HFFc6 (cell line): ENCODE data around the gene TPSG1. TPM values are rescaled to one million over a fixed set of nuclear protein-coding genes. Genes with fewer than 3 reads are reported as not detected.
"Not testable (repeated sequence)": the region's sequence is repeated elsewhere in the genome, so short reads cannot be mapped to it uniquely, and the experiment has no call there.

Experiments
- DNase-seq: peaks from one replicate; pipeline ENCODE4 v3.0.0-alpha.2; 2018
- H3K27ac Mint-ChIP-seq: 2 replicates; pipeline ENCODE4 v1.8.0; 2020; ENCODE audit warnings: mild to moderate bottlenecking, mixed read lengths
- H3K27me3 Mint-ChIP-seq: 2 replicates; pipeline ENCODE4 v1.8.0; 2021; ENCODE audit warnings: mild to moderate bottlenecking, moderate library complexity, mixed read lengths; ENCODE audit not compliant: insufficient read depth
- H3K36me3 Mint-ChIP-seq: 2 replicates; pipeline ENCODE4 v1.8.0; 2021; ENCODE audit warnings: low read depth, mixed read lengths
- H3K4me1 Mint-ChIP-seq: 2 replicates; pipeline ENCODE4 v1.8.0; 2020; ENCODE audit warnings: low read depth, mixed read lengths
- H3K4me3 Mint-ChIP-seq: 2 replicates; pipeline ENCODE4 v1.8.0; 2020; ENCODE audit warnings: mild to moderate bottlenecking, moderate library complexity, mixed read lengths
- H3K9me3 Mint-ChIP-seq: 2 replicates; pipeline ENCODE4 v1.8.0; 2020; ENCODE audit warnings: mild to moderate bottlenecking, mixed read lengths
- total RNA-seq, 6 experiments: library from RNA; stranded (reverse); fragmentation: NEBNext Ultra II Directional; extraction: Animal tissue kit (Norgen Biotek cat#: 25700); gene quantifications; 2 replicates in 1 of 6; 3 replicates in 5 of 6; pipeline ENCODE4 v1.2.3, GENCODE V29; 2021
- TF ChIP-seq, protein P1 (sequence below): fragments of 200-600 bp; sonication (generic); IDR thresholded peaks from 2 replicates; pipeline ENCODE4 v1.5.0; 2021; ENCODE audit warnings: antibody characterized with exemption, mild to moderate bottlenecking

TPSG1 gene
- total RNA-seq, 6 experiments from 2014 or later = 0.23 TPM; not detected in 5

DNA sequence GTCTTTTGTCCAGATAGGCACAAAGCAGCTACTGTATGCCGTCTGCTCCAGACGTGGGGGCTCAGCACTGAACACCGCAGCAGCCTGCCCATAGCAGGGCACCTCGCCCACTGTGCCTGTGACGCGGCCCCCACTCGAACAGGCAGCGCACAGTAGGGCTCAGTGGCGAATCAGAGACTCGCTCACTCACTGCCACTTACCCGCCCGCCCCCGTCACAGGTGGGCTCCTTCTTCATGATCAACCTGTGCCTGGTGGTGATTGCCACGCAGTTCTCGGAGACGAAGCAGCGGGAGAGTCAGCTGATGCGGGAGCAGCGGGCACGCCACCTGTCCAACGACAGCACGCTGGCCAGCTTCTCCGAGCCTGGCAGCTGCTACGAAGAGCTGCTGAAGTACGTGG, 23.6 kb downstream of the TPSG1 start:
- TF ChIP-seq, protein P1, sequence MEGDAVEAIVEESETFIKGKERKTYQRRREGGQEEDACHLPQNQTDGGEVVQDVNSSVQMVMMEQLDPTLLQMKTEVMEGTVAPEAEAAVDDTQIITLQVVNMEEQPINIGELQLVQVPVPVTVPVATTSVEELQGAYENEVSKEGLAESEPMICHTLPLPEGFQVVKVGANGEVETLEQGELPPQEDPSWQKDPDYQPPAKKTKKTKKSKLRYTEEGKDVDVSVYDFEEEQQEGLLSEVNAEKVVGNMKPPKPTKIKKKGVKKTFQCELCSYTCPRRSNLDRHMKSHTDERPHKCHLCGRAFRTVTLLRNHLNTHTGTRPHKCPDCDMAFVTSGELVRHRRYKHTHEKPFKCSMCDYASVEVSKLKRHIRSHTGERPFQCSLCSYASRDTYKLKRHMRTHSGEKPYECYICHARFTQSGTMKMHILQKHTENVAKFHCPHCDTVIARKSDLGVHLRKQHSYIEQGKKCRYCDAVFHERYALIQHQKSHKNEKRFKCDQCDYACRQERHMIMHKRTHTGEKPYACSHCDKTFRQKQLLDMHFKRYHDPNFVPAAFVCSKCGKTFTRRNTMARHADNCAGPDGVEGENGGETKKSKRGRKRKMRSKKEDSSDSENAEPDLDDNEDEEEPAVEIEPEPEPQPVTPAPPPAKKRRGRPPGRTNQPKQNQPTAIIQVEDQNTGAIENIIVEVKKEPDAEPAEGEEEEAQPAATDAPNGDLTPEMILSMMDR = no peak
- no peak overlapping the region for H3K27ac Mint-ChIP-seq
- H3K36me3 Mint-ChIP-seq = 0 out of 2 replicates have a peak, but pooled peaks cover 4% of the 10 kb centered on the region
- no peak for DNase-seq
- H3K4me1 Mint-ChIP-seq = no peaks in the 10 kb centered on the region
- peaks cover 14% of the 10 kb centered on the region for H3K9me3 Mint-ChIP-seq
- H3K27me3 Mint-ChIP-seq = peaks cover 8% of the 10 kb centered on the region
- H3K4me3 Mint-ChIP-seq = no peak overlapping the region

DNA sequence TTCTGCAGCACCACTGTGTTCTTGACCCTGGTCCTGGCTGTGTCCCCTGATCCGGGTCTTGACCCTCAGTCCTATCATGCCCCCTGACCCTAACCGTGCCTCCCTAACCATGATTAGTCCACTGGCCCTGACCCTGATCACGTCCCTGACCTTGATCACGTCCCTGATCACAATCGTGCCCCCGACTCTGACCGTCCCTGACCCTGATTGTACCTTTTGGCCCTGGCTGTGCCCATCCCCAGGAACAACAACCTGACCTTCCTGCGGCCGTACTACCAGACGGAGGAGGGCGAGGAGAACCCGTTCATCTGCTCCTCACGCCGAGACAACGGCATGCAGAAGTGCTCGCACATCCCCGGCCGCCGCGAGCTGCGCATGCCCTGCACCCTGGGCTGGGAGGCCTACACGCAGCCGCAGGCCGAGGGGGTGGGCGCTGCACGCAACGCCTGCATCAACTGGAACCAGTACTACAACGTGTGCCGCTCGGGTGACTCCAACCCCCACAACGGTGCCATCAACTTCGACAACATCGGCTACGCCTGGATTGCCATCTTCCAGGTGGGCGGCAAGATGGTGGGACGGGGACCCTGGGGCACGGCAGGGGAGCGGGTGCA, 24.9 kb downstream of the TPSG1 start:
- H3K4me3 Mint-ChIP-seq = no peak overlapping the region
- H3K36me3 Mint-ChIP-seq = 0 out of 2 replicates have a peak, but pooled peaks cover 4% of the 10 kb centered on the region
- H3K9me3 Mint-ChIP-seq = peaks cover 14% of the 10 kb centered on the region
- TF ChIP-seq, protein P1 = no peak
- no peak overlapping the region; the same call in 1 of the 2 replicates for H3K27ac Mint-ChIP-seq
- DNase-seq = no peak
- H3K27me3 Mint-ChIP-seq = peaks cover 8% of the 10 kb centered on the region
- no peaks in the 10 kb centered on the region for H3K4me1 Mint-ChIP-seq

DNA sequence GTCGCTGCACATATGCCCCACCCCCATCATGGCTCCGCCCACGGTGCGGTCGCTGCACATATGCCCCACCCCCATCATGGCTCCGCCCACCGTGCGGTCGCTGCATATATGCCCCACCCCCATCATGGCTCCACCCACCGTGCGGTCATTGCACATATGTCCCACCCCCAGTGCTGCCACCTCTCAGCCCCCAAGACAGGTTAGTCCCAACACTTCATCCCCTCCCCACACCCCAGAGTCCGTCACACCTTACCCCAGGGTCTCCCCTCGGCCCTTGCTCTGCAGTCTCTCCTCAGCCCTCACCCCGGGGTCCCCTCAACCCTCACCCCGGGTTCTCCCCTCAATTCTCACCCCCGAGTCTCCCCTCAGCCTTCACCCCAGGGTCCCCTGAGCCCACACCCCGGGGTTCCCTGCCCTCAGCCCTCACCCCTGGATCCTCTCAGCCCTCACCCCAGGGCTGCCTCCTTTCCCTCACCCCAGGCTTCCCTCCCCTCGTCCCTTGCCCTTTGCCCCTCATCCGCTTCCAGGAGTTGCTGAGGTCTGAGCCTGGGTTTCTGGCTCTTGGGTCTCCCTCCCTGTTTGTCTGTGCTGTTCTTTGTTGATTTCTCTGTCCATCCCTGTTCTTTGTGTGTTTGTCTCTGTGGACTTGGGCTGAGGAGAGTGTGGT, 25.6 kb downstream of the TPSG1 start:
- no peak overlapping the region for H3K4me3 Mint-ChIP-seq
- 0 out of 2 replicates have a peak, but pooled peaks cover 4% of the 10 kb centered on the region for H3K36me3 Mint-ChIP-seq
- H3K27ac Mint-ChIP-seq = no peak overlapping the region; the same call in 1 of the 2 replicates
- H3K27me3 Mint-ChIP-seq = peaks cover 8% of the 10 kb centered on the region
- peaks cover 14% of the 10 kb centered on the region for H3K9me3 Mint-ChIP-seq
- TF ChIP-seq, protein P1 = no peak
- H3K4me1 Mint-ChIP-seq = no peaks in the 10 kb centered on the region
- DNase-seq = no peak

DNA sequence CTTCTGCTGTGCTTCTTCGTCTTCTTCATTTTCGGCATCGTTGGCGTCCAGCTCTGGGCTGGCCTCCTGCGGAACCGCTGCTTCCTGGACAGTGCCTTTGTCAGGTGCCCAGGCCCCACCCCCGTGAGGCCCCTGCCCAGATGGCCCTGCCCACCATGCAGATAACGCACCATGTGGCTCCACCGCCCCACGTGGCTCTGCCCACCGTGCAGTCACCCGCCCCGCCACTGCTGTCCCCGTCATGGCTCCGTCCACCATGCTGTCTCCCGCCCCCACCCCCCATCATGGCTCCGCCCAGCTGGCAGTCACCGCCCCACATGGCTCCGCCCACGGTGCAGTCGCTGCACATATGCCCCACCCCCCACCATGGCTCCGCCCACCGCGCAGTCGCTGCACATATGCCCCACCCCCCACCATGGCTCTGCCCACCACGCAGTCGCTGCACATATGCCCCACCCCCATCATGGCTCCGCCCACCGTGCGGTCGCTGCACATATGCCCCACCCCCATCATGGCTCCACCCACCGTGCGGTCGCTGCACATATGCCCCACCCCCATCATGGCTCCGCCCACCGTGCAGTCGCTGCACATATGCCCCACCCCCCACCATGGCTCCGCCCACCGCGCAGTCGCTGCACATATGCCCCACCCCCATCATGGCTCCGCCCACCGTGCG, 26.3 kb downstream of the TPSG1 start:
- peaks cover 14% of the 10 kb centered on the region for H3K9me3 Mint-ChIP-seq
- DNase-seq, H3K4me1 Mint-ChIP-seq, H3K27ac Mint-ChIP-seq, H3K4me3 Mint-ChIP-seq, H3K27me3 Mint-ChIP-seq, H3K36me3 Mint-ChIP-seq: not testable (repeated sequence)

DNA sequence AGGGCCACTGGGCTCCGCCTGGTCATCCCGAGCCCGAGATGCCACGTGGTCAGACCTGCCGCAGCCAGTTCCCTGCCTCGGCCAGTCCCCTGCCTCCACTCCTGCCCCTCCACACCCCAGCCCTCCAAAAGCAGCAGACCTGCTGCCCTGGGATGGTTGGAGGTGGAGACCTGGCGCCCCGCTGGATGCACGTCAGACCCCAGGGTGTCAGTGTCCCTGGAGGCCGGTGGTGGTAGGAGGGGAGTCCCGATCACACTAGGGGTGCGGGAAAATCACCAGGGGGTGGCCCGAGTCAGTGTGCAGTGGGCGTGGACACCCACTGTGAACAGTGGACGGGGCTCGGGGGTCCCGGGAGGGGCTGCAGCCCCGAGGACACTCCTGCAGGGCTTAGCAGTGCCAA, 26.9 kb downstream of the TPSG1 start:
- Mint-ChIP-seq H3K36me3 (0 out of 2 replicates have a peak, but pooled peaks cover 4% of the 10 kb centered on the region), H3K4me1 (no peaks in the 10 kb centered on the region), H3K27ac (no peak overlapping the region), H3K9me3 (peaks cover 14% of the 10 kb centered on the region), H3K4me3 (no peak overlapping the region), H3K27me3 (peaks cover 2% of the 10 kb centered on the region; the same call in 1 of the 2 replicates)
- DNase-seq = no peak
- TF ChIP-seq, protein P1 = no peak
